ENCODE results near the gene AGBL1.

AGBL1 gene

DNA sequence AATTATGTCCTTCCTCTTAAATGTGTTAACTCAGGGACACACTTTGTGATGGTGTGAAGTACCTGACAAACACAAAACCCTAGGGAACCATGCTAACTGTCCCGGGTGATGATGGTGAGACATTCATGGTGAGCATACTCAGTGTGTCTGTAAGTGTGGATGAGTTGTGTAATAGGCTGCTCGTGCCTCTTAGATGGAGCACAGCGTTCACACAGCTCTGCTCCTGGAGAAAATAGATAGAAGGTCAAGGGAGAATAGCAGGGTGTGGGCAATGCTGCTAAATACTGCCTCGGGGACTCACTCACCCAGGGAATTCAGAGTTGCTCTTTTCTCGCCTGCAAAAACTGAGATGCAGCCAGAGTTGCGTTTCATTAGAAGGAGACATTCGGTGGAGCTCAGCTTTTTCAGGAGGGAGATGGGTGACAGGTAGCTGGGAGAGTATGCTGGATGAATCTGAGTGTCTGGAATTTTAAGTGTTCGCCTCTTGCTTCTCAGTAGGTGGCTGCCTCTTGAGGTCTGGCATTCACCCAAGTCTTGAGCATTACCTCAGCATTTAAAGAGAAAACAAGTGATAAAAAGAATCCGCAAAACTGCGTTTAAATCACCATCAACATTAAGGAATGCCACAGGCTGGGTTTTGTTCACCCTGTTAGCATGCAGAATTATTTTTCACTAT, 813.2 kb downstream of the AGBL1 start:
- H3K36me3 ChIP-seq (ENCODE audit: insufficient read depth, low read length), result no peaks in the 10 kb centered on the region
- no peaks in the 10 kb centered on the region for H3K27me3 ChIP-seq (ENCODE audit: insufficient read depth, low read length, poor library complexity)
- no peaks in the 10 kb centered on the region for H4K20me1 ChIP-seq (ENCODE audit: insufficient read depth, low read length)
- H3K4me2 ChIP-seq (ENCODE audit: insufficient read depth, low read length), result no peak overlapping the region
- no peak overlapping the region for H3K4me3 ChIP-seq (ENCODE audit: low read depth in 1 of 2, low read length in 2 of 2)
- H3K79me2 ChIP-seq (ENCODE audit: insufficient read depth, low read length), result no peaks in the 10 kb centered on the region
- no peaks in the 10 kb centered on the region for H3K4me1 ChIP-seq (ENCODE audit: insufficient read depth, low read length)
- TF ChIP-seq, protein P1, sequence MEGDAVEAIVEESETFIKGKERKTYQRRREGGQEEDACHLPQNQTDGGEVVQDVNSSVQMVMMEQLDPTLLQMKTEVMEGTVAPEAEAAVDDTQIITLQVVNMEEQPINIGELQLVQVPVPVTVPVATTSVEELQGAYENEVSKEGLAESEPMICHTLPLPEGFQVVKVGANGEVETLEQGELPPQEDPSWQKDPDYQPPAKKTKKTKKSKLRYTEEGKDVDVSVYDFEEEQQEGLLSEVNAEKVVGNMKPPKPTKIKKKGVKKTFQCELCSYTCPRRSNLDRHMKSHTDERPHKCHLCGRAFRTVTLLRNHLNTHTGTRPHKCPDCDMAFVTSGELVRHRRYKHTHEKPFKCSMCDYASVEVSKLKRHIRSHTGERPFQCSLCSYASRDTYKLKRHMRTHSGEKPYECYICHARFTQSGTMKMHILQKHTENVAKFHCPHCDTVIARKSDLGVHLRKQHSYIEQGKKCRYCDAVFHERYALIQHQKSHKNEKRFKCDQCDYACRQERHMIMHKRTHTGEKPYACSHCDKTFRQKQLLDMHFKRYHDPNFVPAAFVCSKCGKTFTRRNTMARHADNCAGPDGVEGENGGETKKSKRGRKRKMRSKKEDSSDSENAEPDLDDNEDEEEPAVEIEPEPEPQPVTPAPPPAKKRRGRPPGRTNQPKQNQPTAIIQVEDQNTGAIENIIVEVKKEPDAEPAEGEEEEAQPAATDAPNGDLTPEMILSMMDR (IDR thresholded peaks at IDR 0.05; ENCODE audit: borderline replicate concordance, extremely low read depth, low read length, poor library complexity, severe bottlenecking), result no peak
- TF ChIP-seq EZH2 (IDR thresholded peaks at IDR 0.05; ENCODE audit: borderline replicate concordance, low read depth, low read length, severe bottlenecking), result no peak
- no peak overlapping the region for H3K27ac ChIP-seq (ENCODE audit: low read length)
- DNase-seq, result no peak
- no peaks in the 10 kb centered on the region for H3K9me3 ChIP-seq (ENCODE audit: insufficient read depth, low read length, severe bottlenecking)
- H2AFZ ChIP-seq (ENCODE audit: low read depth, low read length), result no peak overlapping the region
- ATAC-seq (ENCODE audit: insufficient read depth, low read depth), result no peak
- no peak overlapping the region for H3K9ac ChIP-seq (ENCODE audit: low read depth, low read length)

DNA sequence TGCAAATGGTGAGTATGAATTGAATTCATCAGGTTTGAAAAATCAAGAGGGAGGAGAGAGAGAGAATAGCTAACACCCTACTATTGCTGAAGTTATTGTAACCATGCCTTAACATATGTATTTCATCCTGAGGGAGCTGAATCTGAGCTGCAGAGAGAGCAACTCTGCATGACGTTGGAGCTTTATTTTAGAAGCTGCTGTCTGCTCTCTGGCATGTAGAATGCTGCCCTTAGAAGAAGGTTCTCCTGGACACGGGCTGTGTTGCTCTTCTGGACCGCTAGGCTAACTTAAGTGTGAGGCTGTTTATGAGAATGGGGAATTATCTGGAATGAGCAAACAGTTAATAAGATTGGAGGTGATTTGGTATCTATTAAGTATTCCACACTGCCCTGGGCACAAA, 814.6 kb downstream of the AGBL1 start:
- Histone ChIP-seq H4K20me1 (ENCODE audit: insufficient read depth, low read length) (no peaks in the 10 kb centered on the region), H3K4me2 (ENCODE audit: insufficient read depth, low read length) (no peak overlapping the region), H3K9me3 (ENCODE audit: insufficient read depth, low read length, severe bottlenecking) (no peaks in the 10 kb centered on the region), H3K4me1 (ENCODE audit: insufficient read depth, low read length) (no peaks in the 10 kb centered on the region), H3K27me3 (ENCODE audit: insufficient read depth, low read length, poor library complexity) (no peaks in the 10 kb centered on the region), H3K9ac (ENCODE audit: low read depth, low read length) (no peak overlapping the region), H3K79me2 (ENCODE audit: insufficient read depth, low read length) (no peaks in the 10 kb centered on the region), H2AFZ (ENCODE audit: low read depth, low read length) (no peak overlapping the region), H3K36me3 (ENCODE audit: insufficient read depth, low read length) (no peaks in the 10 kb centered on the region), H3K4me3 (ENCODE audit: low read depth in 1 of 2, low read length in 2 of 2) (no peak overlapping the region), H3K27ac (ENCODE audit: low read length) (no peak overlapping the region)
- DNase-seq (no peak), ATAC-seq (ENCODE audit: insufficient read depth, low read depth) (no peak)
- no peak for TF ChIP-seq EZH2 (IDR thresholded peaks at IDR 0.05; ENCODE audit: borderline replicate concordance, low read depth, low read length, severe bottlenecking)
- TF ChIP-seq, protein P1 (IDR thresholded peaks at IDR 0.05; ENCODE audit: borderline replicate concordance, extremely low read depth, low read length, poor library complexity, severe bottlenecking), result no peak

DNA sequence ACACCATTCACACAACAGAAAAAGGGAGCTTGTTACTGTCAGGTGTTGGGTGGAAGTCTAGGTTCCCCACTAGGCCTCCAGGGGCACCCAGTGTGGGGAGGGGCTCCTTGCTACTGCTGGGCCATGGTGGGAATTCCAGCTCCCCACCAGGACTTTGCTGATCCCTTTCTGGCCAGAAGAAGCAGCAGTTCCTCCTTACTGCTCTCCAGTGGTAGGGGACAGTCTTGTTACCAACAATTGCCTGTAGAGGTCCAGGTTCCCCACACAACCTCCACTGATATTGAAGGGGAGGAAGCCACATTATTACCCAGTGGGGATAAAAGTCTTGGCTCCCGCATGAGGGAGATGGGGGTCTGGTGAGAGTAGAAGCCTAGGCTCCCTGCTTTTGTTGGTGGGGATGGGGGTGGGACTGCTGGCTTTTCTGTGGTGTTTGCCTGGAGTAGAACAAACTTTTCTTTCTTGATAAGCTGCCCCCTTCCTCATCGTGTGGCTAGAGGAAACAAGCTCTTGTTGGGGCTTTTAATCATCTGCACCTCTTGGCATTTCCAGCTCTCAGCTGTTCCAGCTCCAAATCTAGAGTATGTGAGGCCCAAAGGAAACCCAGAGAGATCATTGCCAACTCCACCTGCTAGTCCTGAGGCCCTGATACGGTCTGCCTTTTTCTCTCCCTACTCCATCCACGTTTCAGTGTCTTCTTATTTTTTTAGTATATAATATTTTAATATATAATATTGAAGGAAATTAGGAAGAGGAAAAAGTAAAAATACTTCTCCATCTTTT, 824.2 kb downstream of the AGBL1 start:
- H2AFZ ChIP-seq (ENCODE audit: low read depth, low read length), result no peak overlapping the region
- TF ChIP-seq, protein P1 (IDR thresholded peaks at IDR 0.05; ENCODE audit: borderline replicate concordance, extremely low read depth, low read length, poor library complexity, severe bottlenecking), result no peak
- no peak overlapping the region for H3K9ac ChIP-seq (ENCODE audit: low read depth, low read length)
- H3K27me3 ChIP-seq (ENCODE audit: insufficient read depth, low read length, poor library complexity), result no peaks in the 10 kb centered on the region
- DNase-seq (no peak), ATAC-seq (ENCODE audit: insufficient read depth, low read depth) (no peak)
- H3K79me2 ChIP-seq (ENCODE audit: insufficient read depth, low read length), result no peaks in the 10 kb centered on the region
- no peak overlapping the region for H3K4me3 ChIP-seq (ENCODE audit: low read depth in 1 of 2, low read length in 2 of 2)
- no peaks in the 10 kb centered on the region for H3K9me3 ChIP-seq (ENCODE audit: insufficient read depth, low read length, severe bottlenecking)
- no peak overlapping the region for H3K4me2 ChIP-seq (ENCODE audit: insufficient read depth, low read length)
- no peak overlapping the region for H3K27ac ChIP-seq (ENCODE audit: low read length)
- H3K4me1 ChIP-seq (ENCODE audit: insufficient read depth, low read length), result no peaks in the 10 kb centered on the region
- H4K20me1 ChIP-seq (ENCODE audit: insufficient read depth, low read length), result no peaks in the 10 kb centered on the region
- no peaks in the 10 kb centered on the region for H3K36me3 ChIP-seq (ENCODE audit: insufficient read depth, low read length)

Measured in DND-41 (cell line).